Testis (tissue), 3 donors: ENCODE data around the gene FAM131A. TPM values are rescaled to one million over a fixed set of nuclear protein-coding genes. Genes with fewer than 3 reads are reported as not detected.

Source experiments
- DNase-seq: peaks from one replicate; pipeline ENCODE4 v3.0.0-alpha.2; 2019
- H3K27ac ChIP-seq, 2 donors: fragments of 200-600 bp; sonication (generic); one replicate each; pipeline ENCODE4 v1.5.1; 2019
- H3K27me3 ChIP-seq: fragments of 200-600 bp; sonication (generic); one replicate; pipeline ENCODE4 v1.5.1; 2019
- H3K36me3 ChIP-seq: fragments of 200-600 bp; sonication (generic); one replicate; pipeline ENCODE4 v1.5.1; 2017; ENCODE audit warnings: low read depth; ENCODE audit errors: missing control alignments
- H3K4me1 ChIP-seq: fragments of 200-600 bp; sonication (generic); one replicate; pipeline ENCODE4 v1.5.1; 2019
- H3K4me3 ChIP-seq, 2 donors: fragments of 200-600 bp; sonication (generic); one replicate each; pipeline ENCODE4 v1.5.1; 2017 to 2019
- H3K9me3 ChIP-seq: fragments of 200-600 bp; sonication (generic); one replicate; pipeline ENCODE4 v1.5.1; 2017
- CTCF ChIP-seq, 3 experiments: fragments of 450-650 bp in 2 of 3; fragments of 200-600 bp in 1 of 3; sonication (generic) in 1 of 3; IDR thresholded peaks; one replicate each; pipeline ENCODE4 v1.5.1; 2016 to 2019; ENCODE audit warnings: antibody characterized with exemption in 3 of 3, mild to moderate bottlenecking in 2 of 3, moderate library complexity in 1 of 3
- POLR2A ChIP-seq: fragments of 450-650 bp; IDR thresholded peaks from one replicate; pipeline ENCODE4 v1.6.1; 2017; ENCODE audit warnings: antibody characterized with exemption, mild to moderate bottlenecking, moderate library complexity
- WGBS, 2 donors: methylation state at CpG; one replicate each; pipeline ENCODE4 v1.1.5; 2018; 5-methylcytosine and 5-hydroxymethylcytosine counted together
- intact Hi-C: fragments of 100-400 bp; cut with DNase I; formaldehyde crosslinking; loops from one replicate; pipeline ENCODE4 v1.15.1; 2023; ENCODE audit warnings: low total_unique reads
- polyA plus RNA-seq: library from polyadenylated mRNA; stranded (reverse); fragments of 350-450 nt; fragmentation: Illumina TruSeq; extraction: RNeasy Lipid Tissue Mini Kit (QIAGEN cat#74804); gene quantifications from one replicate; pipeline ENCODE4 v1.2.3, GENCODE V29; 2014; ENCODE audit warnings: low read depth, low replicate concordance; ENCODE audit not compliant: insufficient read depth
- total RNA-seq, 2 donors: library from RNA; depleted of rRNA; stranded (reverse); fragments of >200 nt; gene quantifications; one replicate each; pipeline ENCODE4 v1.2.3, GENCODE V29; 2016

The FAM131A gene
- total and polyA plus RNA-seq, 3 donors from 2014 or later: 28.1 to 77.2 (median 75.9) TPM

DNA sequence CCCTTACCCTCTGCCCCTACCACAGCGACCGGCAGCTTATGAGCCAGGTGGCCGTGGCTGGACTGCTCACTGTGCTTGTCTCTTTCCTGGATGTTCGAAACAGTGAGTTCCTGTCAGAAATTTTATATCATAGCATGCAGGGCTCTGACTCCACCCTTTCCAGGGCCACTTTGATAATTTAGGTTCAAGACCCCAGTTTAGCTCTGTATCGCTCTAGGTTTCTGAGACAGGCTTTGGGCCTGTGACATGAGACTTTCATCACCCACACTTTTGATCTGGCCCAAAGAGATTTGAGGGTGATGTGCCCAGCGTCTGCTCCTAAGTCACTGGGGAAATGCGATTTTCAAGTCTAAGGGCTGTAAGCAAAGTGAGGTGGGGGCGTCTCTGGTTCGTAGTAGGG is 29.5 kb upstream of the FAM131A start:
- no peak for TF ChIP-seq CTCF (IDR thresholded peaks at IDR 0.05)
- no peak for TF ChIP-seq POLR2A
- WGBS, 2 donors: 88 to 93% methylated on average over 9 of the region's 9 CpGs
- H3K36me3 ChIP-seq: no peaks in the 10 kb centered on the region

DNA sequence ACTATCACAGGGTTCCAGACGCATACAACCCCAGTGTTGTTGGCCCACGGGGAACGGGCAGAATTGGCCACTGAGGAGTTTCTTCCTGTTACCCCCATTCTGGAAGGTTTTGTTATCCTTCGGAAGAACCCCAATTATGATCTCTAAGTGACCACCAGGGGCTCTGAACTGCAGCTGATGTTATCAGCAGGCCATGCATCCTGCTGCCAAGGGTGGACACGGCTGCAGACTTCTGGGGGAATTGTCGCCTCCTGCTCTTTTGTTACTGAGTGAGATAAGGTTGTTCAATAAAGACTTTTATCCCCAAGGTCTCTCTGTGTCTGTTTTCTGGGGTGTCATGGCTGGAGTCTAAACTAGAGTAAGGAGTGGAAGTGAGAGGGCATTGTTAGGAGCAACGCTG is 28.7 kb upstream of the FAM131A start:
- no peak for DNase-seq
- Histone ChIP-seq H3K27me3 (no peaks in the 10 kb centered on the region), H3K4me3 (no peak overlapping the region), H3K36me3 (no peaks in the 10 kb centered on the region), H3K27ac (no peak overlapping the region), H3K9me3 (no peaks in the 10 kb centered on the region), H3K4me1 (peaks cover 7% of the 10 kb centered on the region)
- intact Hi-C loops: no loop called here
- TF ChIP-seq CTCF (IDR thresholded peaks at IDR 0.05) (no peak), POLR2A (no peak)
- WGBS, 2 donors: 61 to 62% methylated on average over 7 of the region's 7 CpGs

More for the DNA sequence above, 29.5 kb upstream of the FAM131A start:
- Histone ChIP-seq H3K4me1 (peaks cover 7% of the 10 kb centered on the region), H3K9me3 (no peaks in the 10 kb centered on the region), H3K27ac (no peak overlapping the region), H3K27me3 (no peaks in the 10 kb centered on the region), H3K4me3 (no peak overlapping the region)
- no peak for DNase-seq
- intact Hi-C loops: no loop called here

- H3K36me3 ChIP-seq: no peaks in the 10 kb centered on the region
- no peak for DNase-seq
These were observed 25.8 kb upstream of the FAM131A start for GRCh38 chr3:184311633-184312032.

GRCh38 chr3:184314363-184314699 is 23.1 kb upstream of the FAM131A start, which contains the start of gene EIF4G1:
TSS of gene EIF4G1 (plus strand) at chr3:184314606. CDS start at chr3:184315797, 1,191 bp downstream.
- H3K27ac ChIP-seq: peak within 1 kb of the TSS; percentile 94 to 98
- H3K36me3 ChIP-seq: no peaks in the 10 kb centered on the region
- peak within 1 kb of the TSS; percentile 82 to 85 for H3K4me3 ChIP-seq
- no peaks in the 10 kb centered on the region for H3K9me3 ChIP-seq
- peaks cover 30% of the 10 kb centered on the region for H3K4me1 ChIP-seq
- intact Hi-C loops: loop anchor here (10.0 kb wide), 1 partner anchor 50 kb away; the partner anchor contains the start of genes CLCN2 and POLR2H
- H3K27me3 ChIP-seq: no peaks in the 10 kb centered on the region
- TF ChIP-seq POLR2A: peak; percentile 57
- TF ChIP-seq CTCF (IDR thresholded peaks at IDR 0.05): no peak
- DNase-seq: peak; percentile 97
- WGBS, 2 donors: 0 to 1% methylated on average over 9 to 25 of the region's 40 CpGs

More at GRCh38 chr3:184311633-184312032, 25.8 kb upstream of the FAM131A start:
- intact Hi-C loops: loop anchor here (10.0 kb wide), 1 partner anchor 53 kb away; the partner anchor contains the start of genes CLCN2 and POLR2H
- Histone ChIP-seq H3K27ac (no peak overlapping the region), H3K27me3 (no peaks in the 10 kb centered on the region), H3K9me3 (no peaks in the 10 kb centered on the region), H3K4me3 (no peak overlapping the region), H3K4me1 (peaks cover 18% of the 10 kb centered on the region)
- TF ChIP-seq CTCF (IDR thresholded peaks at IDR 0.05): no peak
- no peak for TF ChIP-seq POLR2A
